Measurements from ENCODE around the gene USP19.

USP19 gene

GRCh38 chr3:49092938-49093852 is 27.4 kb downstream of the USP19 start:
- peak; percentile 86 for DNase-seq (ENCODE audit: low read depth)
- H3K4me3 ChIP-seq (ENCODE audit: control insufficient read depth, low read depth, low read length) = peak overlapping the region; percentile 97
- TF ChIP-seq, protein P1, sequence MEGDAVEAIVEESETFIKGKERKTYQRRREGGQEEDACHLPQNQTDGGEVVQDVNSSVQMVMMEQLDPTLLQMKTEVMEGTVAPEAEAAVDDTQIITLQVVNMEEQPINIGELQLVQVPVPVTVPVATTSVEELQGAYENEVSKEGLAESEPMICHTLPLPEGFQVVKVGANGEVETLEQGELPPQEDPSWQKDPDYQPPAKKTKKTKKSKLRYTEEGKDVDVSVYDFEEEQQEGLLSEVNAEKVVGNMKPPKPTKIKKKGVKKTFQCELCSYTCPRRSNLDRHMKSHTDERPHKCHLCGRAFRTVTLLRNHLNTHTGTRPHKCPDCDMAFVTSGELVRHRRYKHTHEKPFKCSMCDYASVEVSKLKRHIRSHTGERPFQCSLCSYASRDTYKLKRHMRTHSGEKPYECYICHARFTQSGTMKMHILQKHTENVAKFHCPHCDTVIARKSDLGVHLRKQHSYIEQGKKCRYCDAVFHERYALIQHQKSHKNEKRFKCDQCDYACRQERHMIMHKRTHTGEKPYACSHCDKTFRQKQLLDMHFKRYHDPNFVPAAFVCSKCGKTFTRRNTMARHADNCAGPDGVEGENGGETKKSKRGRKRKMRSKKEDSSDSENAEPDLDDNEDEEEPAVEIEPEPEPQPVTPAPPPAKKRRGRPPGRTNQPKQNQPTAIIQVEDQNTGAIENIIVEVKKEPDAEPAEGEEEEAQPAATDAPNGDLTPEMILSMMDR (conservative IDR thresholded peaks at IDR 0.05; ENCODE audit: control insufficient read depth, insufficient read depth, low read depth, low read length) = no peak

- H3K4me3 ChIP-seq (ENCODE audit: control insufficient read depth, low read depth, low read length) = no peak overlapping the region
- DNase-seq (ENCODE audit: low read depth) = no peak
- TF ChIP-seq, protein P1 (conservative IDR thresholded peaks at IDR 0.05; ENCODE audit: control insufficient read depth, insufficient read depth, low read depth, low read length) = no peak
Measured at GRCh38 chr3:49081429-49081828, 39.2 kb downstream of the USP19 start.

DNA sequence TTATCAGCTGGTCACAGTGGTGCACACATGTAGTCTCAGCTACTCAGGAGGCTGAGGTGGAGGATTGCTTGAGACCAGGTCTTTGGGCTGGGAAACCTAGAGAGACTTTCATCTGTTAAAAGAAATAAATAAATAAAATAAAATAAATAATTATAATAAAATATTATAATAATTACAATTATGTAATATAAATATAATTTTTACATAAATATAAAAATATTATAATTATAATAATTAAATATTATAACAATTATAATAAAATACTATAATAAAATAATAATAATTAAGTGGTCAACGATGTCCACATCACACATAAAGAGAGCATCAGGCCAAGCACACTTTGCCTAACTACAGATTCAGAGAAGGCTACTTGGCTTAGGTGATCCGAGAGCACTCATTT is 41.4 kb downstream of the USP19 start:
- no peak overlapping the region for H3K4me3 ChIP-seq (ENCODE audit: control insufficient read depth, low read depth, low read length)
- no peak for DNase-seq (ENCODE audit: low read depth)
- TF ChIP-seq, protein P1 (conservative IDR thresholded peaks at IDR 0.05; ENCODE audit: control insufficient read depth, insufficient read depth, low read depth, low read length) = no peak

DNA sequence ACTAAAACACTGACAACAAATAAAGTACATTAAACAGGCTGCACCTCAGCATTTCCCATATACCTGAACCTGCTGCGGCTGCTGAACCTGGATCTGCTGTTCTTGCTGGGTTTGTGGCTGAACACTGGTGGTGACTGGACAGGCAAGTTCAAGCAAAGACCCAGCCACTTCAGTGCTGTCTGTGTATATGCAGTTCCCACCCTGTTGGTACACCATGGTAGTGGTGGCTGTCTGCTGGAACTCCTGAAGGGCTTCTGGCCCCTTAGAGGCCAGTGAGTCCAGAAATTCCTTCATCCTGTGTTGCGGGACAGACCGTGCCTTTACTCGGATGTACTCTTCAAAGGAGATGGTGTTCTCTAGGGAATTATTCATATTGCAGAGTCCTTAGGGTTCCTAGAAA is 44.0 kb downstream of the USP19 start:
- TF ChIP-seq, protein P1 (conservative IDR thresholded peaks at IDR 0.05; ENCODE audit: control insufficient read depth, insufficient read depth, low read depth, low read length) = no peak
- no peak overlapping the region for H3K4me3 ChIP-seq (ENCODE audit: control insufficient read depth, low read depth, low read length)
- no peak for DNase-seq (ENCODE audit: low read depth)

GRCh38 chr3:49076116-49076515 is 44.5 kb downstream of the USP19 start:
- no peak for DNase-seq (ENCODE audit: low read depth)
- no peak overlapping the region for H3K4me3 ChIP-seq (ENCODE audit: control insufficient read depth, low read depth, low read length)
- TF ChIP-seq, protein P1 (conservative IDR thresholded peaks at IDR 0.05; ENCODE audit: control insufficient read depth, insufficient read depth, low read depth, low read length) = no peak

Measured in fibroblast of mammary gland (primary cell).